Stimulated activated CD8-positive, alpha-beta memory T cell treated with anti-CD3 and anti-CD28 coated beads, Interleukin-4, amount 100 ng/mL, for 48 hours (primary cell): ENCODE results near the gene LTA4H.

Source experiments
- DNase-seq: peaks from one replicate; pipeline ENCODE4 v3.0.0-alpha.2; 2020

The LTA4H gene

GRCh38 chr12:95953000-95953399, 82.4 kb downstream of the LTA4H start:
- no peak for DNase-seq

- no peak for DNase-seq
Observed at GRCh38 chr12:95951515-95951914, 83.9 kb downstream of the LTA4H start.
